ENCODE data around the gene ZNF200. TPM values are rescaled to one million over a fixed set of nuclear protein-coding genes. Genes with fewer than 3 reads are reported as not detected.

The ZNF200 gene
- total RNA-seq, 1 experiment from 2014 or later = 11.3 TPM

GRCh38 chr16:3223913-3224515, 10.9 kb downstream of the ZNF200 start:
- POLR2A ChIA-PET = no interaction called here
- H3K4me3 Mint-ChIP-seq (ENCODE audit: unreplicated experiment) = no peak overlapping the region
- H3K4me1 Mint-ChIP-seq (ENCODE audit: low read depth, unreplicated experiment) = no peaks in the 10 kb centered on the region
- no peak overlapping the region for H3K27ac Mint-ChIP-seq (ENCODE audit: unreplicated experiment)
- no peaks in the 10 kb centered on the region for H3K27me3 Mint-ChIP-seq (ENCODE audit: insufficient read depth, unreplicated experiment)
- H3K9me3 ChIP-seq = peaks cover 29% of the 10 kb centered on the region
- TF ChIP-seq, protein P1, sequence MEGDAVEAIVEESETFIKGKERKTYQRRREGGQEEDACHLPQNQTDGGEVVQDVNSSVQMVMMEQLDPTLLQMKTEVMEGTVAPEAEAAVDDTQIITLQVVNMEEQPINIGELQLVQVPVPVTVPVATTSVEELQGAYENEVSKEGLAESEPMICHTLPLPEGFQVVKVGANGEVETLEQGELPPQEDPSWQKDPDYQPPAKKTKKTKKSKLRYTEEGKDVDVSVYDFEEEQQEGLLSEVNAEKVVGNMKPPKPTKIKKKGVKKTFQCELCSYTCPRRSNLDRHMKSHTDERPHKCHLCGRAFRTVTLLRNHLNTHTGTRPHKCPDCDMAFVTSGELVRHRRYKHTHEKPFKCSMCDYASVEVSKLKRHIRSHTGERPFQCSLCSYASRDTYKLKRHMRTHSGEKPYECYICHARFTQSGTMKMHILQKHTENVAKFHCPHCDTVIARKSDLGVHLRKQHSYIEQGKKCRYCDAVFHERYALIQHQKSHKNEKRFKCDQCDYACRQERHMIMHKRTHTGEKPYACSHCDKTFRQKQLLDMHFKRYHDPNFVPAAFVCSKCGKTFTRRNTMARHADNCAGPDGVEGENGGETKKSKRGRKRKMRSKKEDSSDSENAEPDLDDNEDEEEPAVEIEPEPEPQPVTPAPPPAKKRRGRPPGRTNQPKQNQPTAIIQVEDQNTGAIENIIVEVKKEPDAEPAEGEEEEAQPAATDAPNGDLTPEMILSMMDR (IDR thresholded peaks at IDR 0.05; ENCODE audit: insufficient read depth in 1 of 2, low read depth in 1 of 2, low read length in 1 of 2, severe bottlenecking in 1 of 2, unreplicated experiment in 1 of 2) = no peak
- H3K27me3 ChIP-seq (replicated peaks; ENCODE audit: control insufficient read depth, insufficient read depth, low read length) = no peaks in the 10 kb centered on the region
- H3K4me1 ChIP-seq = no peaks in the 10 kb centered on the region
- CTCF ChIA-PET = no interaction called here
- peaks cover 68% of the 10 kb centered on the region for H3K36me3 Mint-ChIP-seq (ENCODE audit: insufficient read depth, unreplicated experiment)
- no TSS peak for BruUV-seq (replicated peaks)
- H3K9me3 Mint-ChIP-seq (ENCODE audit: unreplicated experiment) = peaks cover 49% of the 10 kb centered on the region
- no peak overlapping the region for H3K4me3 ChIP-seq (ENCODE audit: low read depth, low read length)
- intact Hi-C loops (cut with micrococcal nuclease; ENCODE audit: unreplicated experiment) = no loop called here
- H3K36me3 ChIP-seq (ENCODE audit: control insufficient read depth, insufficient read depth, low read length) = peaks cover 4% of the 10 kb centered on the region; the same call in 1 of the 2 replicates
- DNase-seq = no peak

DNA sequence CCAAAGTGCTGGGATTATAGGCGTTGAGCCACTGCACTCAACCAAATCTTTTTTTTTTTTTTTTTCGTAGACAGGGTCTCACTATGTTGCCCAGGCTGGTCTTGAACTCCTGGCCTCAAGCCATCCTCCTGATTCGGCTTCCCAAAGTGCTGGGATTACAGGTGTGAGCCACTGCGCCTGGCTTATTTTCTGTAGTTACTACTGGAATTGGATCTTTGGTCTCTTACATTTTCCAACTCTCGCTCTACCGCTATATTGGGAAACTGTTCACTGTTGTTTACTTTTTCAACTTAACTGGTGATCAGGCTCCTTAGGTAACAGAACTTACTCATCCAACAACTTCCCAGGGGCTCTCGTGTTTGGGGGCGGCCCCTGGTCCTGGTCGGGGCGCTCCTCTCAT, 14.1 kb downstream of the ZNF200 start:
- ChIA-PET POLR2A (no interaction called here), CTCF (no interaction called here)
- intact Hi-C loops (cut with micrococcal nuclease; ENCODE audit: unreplicated experiment) = no loop called here
- H3K27me3 ChIP-seq (replicated peaks; ENCODE audit: control insufficient read depth, insufficient read depth, low read length) = no peaks in the 10 kb centered on the region
- peaks cover 30% of the 10 kb centered on the region for H3K9me3 Mint-ChIP-seq (ENCODE audit: unreplicated experiment)
- H3K36me3 ChIP-seq (ENCODE audit: control insufficient read depth, insufficient read depth, low read length) = peaks cover 4% of the 10 kb centered on the region; the same call in 1 of the 2 replicates
- DNase-seq = no peak
- H3K27ac Mint-ChIP-seq (ENCODE audit: unreplicated experiment) = no peak overlapping the region
- peaks cover 42% of the 10 kb centered on the region for H3K36me3 Mint-ChIP-seq (ENCODE audit: insufficient read depth, unreplicated experiment)
- TF ChIP-seq, protein P1 (IDR thresholded peaks at IDR 0.05; ENCODE audit: insufficient read depth in 1 of 2, low read depth in 1 of 2, low read length in 1 of 2, severe bottlenecking in 1 of 2, unreplicated experiment in 1 of 2) = no peak
- H3K4me3 Mint-ChIP-seq (ENCODE audit: unreplicated experiment) = no peak overlapping the region
- H3K4me1 ChIP-seq = no peaks in the 10 kb centered on the region
- peaks cover 24% of the 10 kb centered on the region for H3K9me3 ChIP-seq
- no peak overlapping the region for H3K4me3 ChIP-seq (ENCODE audit: low read depth, low read length)
- no peaks in the 10 kb centered on the region for H3K4me1 Mint-ChIP-seq (ENCODE audit: low read depth, unreplicated experiment)
- no peaks in the 10 kb centered on the region for H3K27me3 Mint-ChIP-seq (ENCODE audit: insufficient read depth, unreplicated experiment)
- BruUV-seq (replicated peaks) = no TSS peak

DNA sequence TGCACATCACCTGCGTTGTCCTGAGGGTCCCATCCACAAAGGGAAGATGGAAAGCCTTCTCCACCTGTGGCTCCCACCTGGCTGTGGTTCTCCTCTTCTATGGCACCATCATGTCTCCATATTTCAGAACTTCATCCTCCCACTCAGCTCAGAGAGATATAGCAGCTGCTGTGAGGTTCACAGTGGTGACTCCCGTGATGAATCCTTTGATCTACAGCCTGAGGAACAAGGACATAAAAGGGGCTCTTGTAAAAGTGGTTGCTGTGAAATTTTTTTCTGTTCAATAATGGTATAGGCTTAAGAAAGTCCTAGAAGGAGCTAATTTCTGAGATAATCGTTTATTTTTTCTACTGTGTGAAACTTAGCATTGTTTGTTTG, 18.7 kb downstream of the ZNF200 start:
- no peaks in the 10 kb centered on the region for H3K36me3 ChIP-seq (ENCODE audit: control insufficient read depth, insufficient read depth, low read length)
- peaks cover 11% of the 10 kb centered on the region for H3K36me3 Mint-ChIP-seq (ENCODE audit: insufficient read depth, unreplicated experiment)
- ChIA-PET CTCF (no interaction called here), POLR2A (no interaction called here)
- no peak overlapping the region for H3K4me3 Mint-ChIP-seq (ENCODE audit: unreplicated experiment)
- no peak overlapping the region for H3K4me3 ChIP-seq (ENCODE audit: low read depth, low read length)
- H3K9me3 ChIP-seq = no peaks in the 10 kb centered on the region
- TF ChIP-seq, protein P1 (IDR thresholded peaks at IDR 0.05; ENCODE audit: insufficient read depth in 1 of 2, low read depth in 1 of 2, low read length in 1 of 2, severe bottlenecking in 1 of 2, unreplicated experiment in 1 of 2) = no peak
- no peak for DNase-seq
- intact Hi-C loops (cut with micrococcal nuclease; ENCODE audit: unreplicated experiment) = no loop called here
- H3K4me1 Mint-ChIP-seq (ENCODE audit: low read depth, unreplicated experiment) = no peaks in the 10 kb centered on the region
- H3K27me3 Mint-ChIP-seq (ENCODE audit: insufficient read depth, unreplicated experiment) = peaks cover 5% of the 10 kb centered on the region
- BruUV-seq (replicated peaks) = no TSS peak
- H3K9me3 Mint-ChIP-seq (ENCODE audit: unreplicated experiment) = peaks cover 11% of the 10 kb centered on the region
- H3K27me3 ChIP-seq (replicated peaks; ENCODE audit: control insufficient read depth, insufficient read depth, low read length) = no peaks in the 10 kb centered on the region
- no peaks in the 10 kb centered on the region for H3K4me1 ChIP-seq
- H3K27ac Mint-ChIP-seq (ENCODE audit: unreplicated experiment) = no peak overlapping the region

Measured in Caco-2 (cell line).